ENCODE results near the gene ACTR5.

Gene ACTR5

DNA sequence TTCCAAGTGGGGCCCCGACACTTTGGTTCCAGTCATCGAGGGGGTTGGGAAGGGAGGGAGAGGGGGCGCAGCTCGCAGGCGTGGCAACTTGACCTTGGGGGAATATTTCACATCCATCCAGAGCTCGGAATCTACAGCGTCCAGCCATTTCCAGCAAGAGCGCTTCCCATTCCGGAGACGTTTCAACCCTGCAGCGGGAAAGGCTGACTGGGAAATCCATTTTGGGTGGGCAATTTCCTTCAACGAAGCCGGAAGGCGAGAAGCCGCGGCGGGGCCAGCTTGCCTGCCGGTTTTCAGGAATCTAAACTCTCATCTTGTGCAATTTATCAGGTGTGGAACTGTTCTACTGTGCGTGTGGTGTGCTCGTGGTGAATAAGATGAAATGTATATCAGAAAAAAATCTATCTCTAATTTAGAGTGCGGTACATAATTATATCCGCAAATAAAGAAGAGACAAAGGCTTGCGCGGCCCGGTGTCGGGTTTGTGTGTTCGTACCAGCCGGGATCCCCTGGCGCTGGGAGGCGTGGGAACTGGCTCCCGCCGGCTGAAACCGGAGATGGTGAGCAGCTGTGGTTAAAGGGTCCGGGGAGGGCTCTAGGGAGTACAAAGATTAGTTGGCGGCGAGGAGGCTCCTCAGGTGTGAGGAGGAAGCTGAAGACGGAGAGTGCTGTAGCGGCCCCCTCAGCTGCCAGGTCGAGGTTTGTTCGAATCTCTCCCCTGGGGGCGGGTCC is 19.2 kb upstream of the ACTR5 start:
- DNase-seq (ENCODE audit: extremely low read depth in 1 of 2, low read depth in 1 of 2), result no peak

DNA sequence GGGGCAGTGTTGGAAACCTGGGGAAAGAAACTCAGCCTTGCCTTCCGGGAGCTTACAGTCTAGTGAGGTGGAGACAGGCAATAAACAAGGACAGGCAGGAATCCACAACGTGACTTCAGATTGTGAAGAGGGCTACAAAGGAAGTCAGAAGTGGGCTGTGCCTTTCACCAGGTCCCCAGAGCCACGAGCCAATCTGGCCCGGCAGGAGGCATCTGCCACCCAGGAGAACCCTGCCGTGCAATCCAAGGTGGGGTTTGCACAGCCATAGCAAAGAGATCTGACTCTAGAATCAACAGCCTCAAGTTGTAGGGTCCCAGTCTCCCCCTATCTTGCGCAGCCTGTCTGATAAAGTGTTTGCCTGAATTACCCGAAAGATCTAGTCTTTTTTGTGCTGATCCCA is 18.5 kb upstream of the ACTR5 start:
- no peak for DNase-seq (ENCODE audit: extremely low read depth in 1 of 2, low read depth in 1 of 2)

DNA sequence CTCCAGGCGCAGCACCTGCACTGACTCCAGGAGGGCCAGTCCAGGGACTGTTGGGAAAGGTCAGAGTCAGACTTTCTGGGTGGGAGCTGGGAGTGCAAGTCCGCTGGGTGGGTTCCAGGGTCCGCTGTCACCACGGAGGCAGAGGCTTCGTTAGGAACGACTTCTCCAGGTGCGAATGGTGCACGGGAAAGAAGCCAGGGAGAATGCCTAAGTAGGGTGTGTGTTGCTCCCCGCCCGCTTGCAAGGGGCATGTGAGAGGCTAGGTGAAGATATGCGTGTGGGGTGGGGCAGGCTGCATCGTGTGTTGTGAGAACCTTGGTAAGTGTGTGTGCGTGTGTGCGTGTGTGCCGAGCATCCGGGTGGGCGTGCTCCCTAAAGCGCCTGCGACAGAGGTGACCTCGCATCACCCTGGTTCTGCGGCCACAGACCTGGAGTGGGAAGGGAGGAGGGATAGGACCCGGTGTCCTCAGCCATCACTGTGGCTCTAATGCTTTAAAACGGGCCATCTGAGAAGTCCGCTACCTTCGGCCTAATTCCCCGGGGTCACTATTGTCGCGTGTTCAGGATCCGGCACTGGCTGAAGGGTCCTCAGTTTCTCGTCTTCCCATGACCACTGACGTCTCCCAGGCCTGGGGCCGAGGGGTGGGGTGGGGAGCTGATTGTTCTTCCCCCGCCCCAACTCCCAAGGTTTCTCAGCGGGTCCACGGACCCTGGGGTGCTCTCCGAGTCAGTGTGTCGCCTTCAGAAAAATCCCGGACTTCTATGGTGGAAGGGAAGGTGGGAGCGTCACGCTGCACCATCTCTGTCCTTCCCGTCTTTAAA is 17.9 kb upstream of the ACTR5 start:
- DNase-seq (ENCODE audit: extremely low read depth in 1 of 2, low read depth in 1 of 2), result no peak

DNA sequence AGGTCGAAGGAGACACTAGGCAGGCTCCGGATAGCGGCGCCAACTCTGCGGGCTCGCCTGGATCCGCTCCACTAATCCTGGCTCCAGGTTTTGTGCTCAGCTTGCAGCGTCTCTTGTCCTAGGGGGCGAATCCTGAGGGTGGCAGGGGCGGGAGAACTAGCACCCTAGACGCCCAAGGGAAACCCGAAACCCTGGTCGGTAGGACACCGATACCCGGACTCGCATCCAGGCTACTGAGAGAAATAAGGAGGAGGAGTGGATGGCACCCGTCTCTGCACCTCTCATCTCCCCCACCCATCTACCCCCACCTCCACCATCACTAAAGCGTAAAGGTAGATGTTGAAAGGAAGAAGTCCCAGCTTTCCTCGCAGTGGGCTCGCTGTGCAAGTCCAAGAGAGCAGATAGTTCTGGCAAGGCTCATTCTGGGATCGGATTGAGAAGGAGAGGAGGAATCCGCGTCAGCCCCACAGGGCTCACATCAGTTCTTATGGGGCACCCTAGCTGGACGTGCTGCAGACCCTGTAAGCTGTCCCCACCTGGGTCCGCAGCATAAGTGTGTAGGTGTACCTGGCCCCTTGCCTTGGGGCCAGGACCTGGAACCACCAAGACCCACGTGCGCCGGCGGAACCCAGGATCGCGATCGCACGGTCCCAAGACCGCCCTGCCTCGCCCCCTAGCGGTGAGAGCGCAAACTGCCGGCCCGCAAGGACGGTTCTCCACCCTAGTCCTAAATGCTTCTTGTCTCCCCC is 17.1 kb upstream of the ACTR5 start:
- peak in 1 of 2 donors; percentile 69 for DNase-seq (ENCODE audit: extremely low read depth in 1 of 2, low read depth in 1 of 2)

DNA sequence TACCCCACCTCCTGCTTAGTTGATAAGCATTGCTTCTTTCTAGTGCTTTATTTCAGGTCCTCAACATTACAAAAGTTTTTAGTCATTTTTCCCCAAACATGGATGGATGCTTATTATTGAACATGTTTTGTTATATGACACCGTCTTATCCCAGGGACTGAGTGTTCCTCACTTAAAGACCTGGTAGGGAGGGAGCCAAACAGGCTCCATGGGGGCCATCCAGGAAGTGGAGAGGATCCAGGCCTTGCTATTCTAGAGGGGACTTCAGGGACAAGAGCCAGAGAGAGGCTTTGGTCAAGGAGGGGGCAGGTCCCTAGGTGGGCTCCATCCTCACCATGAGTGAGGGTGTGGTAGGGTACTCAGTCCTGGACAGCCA is 16.5 kb upstream of the ACTR5 start:
- DNase-seq (ENCODE audit: extremely low read depth in 1 of 2, low read depth in 1 of 2), result no peak

DNA sequence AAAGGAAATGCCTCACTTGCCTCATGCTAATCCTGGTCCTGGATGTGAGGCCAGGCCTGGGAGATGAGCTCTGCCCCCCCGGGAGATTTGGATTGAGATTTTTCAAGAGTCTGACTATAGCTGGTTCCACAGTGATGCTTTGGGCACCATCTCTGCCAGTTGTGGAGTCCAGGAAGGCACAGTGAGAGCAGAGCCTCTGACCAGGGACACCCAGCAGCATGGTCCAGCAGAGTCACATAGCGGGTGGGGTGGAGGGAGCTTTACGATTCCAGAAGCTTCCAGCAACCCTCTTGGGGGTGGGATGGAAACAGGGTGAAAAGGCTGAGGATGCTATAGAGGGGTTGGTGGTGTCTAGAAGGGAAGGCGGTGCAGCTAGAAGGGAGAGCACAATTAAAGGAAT is 15.3 kb upstream of the ACTR5 start:
- no peak for DNase-seq (ENCODE audit: extremely low read depth in 1 of 2, low read depth in 1 of 2)

DNA sequence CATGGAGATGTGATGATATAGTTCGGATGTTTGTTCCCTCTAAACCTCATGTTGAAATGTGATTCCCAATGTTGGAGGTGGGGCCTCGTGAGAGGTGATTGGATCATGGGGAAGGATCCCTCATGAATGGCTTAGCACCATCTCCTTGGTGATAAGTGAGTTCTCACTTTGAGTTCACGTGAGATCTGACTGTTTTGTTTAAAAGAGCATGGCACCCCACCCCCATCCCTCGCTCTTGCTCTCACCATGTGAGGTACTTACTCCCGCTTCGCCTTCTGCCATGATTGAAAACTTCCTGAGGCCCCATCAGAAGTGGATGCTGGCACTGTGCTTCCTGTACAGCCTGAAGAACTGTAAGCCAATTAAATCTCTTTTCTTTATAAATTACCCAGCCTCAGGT is 13.1 kb upstream of the ACTR5 start:
- DNase-seq (ENCODE audit: extremely low read depth in 1 of 2, low read depth in 1 of 2), result no peak

DNA sequence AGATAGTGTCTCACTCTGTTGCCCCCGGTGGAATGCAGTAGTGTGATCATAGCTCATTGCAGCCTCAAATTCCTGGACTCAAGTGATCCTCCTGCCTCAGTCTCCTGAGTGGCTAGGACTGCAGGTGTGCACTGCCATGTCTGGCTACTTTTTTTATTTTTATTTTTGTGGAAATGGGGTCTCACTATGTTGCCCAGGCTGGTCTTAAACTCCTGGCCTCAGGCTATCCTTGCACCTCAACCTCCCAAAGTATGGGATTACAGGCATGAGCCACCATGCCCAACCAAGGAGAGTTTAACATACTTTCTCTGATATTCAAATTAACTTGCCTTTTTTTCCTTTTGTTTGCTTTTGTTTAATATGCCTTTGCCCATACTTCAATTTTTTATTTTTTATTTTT is 10.4 kb upstream of the ACTR5 start:
- DNase-seq (ENCODE audit: extremely low read depth in 1 of 2, low read depth in 1 of 2), result no peak

DNA sequence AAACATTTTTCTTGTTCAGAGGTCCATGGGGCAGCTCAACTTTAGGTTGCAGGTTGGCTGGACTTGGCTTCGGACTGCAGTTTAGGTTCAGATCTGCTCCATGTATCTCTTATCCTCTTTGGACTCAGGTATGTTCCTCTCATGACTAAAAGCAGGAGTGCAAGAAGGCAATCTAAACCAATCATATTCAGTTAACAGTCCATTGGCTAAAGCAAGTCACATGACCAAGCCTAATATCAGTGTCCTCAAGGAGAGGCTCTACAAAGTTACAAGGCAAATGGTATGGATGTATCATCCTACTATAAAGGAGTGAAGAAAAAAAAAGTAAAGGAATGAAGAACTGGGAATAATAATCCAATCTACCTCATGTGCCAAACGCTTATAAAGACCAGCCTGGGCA is 2.5 kb upstream of the ACTR5 start:
- no peak for DNase-seq (ENCODE audit: extremely low read depth in 1 of 2, low read depth in 1 of 2)

DNA sequence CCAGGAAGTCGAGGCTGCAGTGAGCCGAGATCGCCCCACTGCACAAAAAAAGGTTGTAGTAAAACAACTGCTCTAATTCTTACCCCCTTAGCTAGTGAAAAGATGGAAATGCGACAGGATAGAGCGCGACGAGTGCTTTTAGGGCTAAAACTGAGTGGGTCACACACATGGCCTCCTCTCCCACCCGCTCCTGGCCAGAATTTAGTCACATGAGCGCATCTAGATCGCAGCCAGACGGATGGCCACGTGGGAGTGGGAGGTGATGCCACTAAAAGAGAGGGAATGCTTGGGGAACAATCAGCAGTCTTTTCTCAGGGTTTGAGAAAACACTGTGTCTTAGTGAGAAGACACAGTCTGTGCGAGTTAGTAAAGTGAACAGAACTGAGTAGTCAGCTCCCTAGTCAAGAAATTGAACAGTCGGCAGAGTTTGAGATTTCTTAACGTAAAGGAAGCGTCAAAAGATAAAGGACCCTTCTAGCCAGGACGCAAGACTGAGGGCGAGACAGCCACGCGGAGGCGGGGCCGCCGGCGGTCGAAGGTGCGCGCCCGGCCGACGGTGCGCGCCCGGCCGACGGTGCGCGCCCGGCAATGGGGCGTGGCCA is 664 bp upstream of the ACTR5 start:
- no peak for DNase-seq (ENCODE audit: extremely low read depth in 1 of 2, low read depth in 1 of 2)

DNA sequence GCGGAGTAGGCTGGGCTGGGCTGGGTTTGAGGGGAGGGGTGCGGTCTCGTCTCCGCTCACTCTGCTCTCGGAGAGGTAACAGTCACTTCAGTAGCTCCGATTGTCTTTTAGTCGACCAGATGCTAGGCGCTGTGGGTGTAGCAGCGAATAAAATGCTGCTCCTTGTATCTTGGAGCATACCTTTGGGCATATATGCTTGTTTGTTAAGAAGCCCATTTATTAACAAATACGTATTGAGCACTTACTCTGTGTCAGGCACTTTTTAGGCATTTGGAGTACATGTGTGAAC is 545 bp downstream of the ACTR5 start:
- DNase-seq (ENCODE audit: extremely low read depth in 1 of 2, low read depth in 1 of 2), result peak in 1 of 2 donors; percentile 35

DNA sequence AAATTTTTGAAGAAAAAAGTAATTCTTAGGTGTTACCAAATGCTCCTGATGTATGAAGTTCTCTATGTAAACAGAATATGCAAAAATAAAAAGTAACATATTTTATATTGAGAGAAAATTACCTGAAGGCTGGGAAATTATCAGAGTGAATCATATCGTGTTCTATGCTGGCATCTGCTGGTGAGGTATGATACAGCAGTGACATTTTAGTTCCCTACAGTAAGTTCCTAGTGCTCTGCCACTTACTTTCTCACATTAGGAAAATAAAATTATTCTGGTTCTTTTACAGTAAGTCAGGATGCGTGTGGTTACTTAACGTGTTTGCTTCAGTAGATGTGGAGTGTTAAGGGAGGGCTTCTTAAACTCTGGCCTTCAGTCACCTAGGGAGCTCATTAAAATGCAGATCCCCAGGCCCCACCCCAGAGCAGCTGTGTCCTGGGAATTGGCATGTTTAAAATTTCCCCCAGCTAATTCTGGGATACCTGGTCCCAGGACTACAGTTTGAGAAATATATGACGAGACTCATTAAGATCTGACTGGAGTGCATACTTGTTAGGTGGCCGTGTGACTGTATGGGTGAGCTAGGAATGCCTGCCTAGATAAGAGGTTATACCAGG is 3.2 kb downstream of the ACTR5 start:
- DNase-seq (ENCODE audit: extremely low read depth in 1 of 2, low read depth in 1 of 2), result no peak

DNA sequence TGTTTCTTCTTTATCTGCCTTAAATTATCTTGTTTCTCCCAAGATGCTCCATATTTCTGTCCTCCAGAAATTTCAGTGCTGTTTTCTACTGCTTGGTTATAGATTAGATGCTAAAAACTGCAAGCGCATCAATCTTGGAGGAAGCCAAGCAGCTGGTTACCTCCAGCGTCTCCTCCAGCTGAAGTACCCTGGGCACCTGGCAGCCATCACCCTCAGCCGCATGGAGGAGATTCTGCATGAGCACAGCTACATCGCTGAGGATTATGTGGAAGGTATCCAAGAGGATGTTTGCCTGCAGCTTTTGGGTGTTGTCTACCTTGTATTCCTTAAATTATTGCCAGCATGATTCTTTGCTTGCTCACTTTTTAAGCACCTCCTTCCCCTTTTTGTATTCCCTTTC is 3.8 kb downstream of the ACTR5 start:
- no peak for DNase-seq (ENCODE audit: extremely low read depth in 1 of 2, low read depth in 1 of 2)

DNA sequence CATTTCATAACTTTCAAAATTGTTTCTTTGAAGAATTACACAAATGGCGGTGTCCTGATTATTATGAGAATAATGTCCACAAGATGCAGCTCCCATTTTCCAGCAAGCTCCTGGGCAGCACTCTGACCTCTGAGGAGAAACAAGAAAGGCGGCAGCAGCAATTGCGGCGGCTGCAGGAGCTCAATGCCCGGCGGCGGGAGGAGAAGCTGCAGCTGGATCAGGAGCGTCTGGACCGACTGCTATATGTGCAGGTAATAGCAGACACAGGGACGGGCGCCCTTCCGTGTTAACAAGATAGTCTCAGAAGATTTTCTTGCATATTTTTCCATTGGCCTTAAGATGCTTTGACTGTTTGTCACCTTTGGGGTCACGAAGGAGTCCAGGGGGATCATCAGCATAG is 6.7 kb downstream of the ACTR5 start:
- DNase-seq (ENCODE audit: extremely low read depth in 1 of 2, low read depth in 1 of 2), result no peak

DNA sequence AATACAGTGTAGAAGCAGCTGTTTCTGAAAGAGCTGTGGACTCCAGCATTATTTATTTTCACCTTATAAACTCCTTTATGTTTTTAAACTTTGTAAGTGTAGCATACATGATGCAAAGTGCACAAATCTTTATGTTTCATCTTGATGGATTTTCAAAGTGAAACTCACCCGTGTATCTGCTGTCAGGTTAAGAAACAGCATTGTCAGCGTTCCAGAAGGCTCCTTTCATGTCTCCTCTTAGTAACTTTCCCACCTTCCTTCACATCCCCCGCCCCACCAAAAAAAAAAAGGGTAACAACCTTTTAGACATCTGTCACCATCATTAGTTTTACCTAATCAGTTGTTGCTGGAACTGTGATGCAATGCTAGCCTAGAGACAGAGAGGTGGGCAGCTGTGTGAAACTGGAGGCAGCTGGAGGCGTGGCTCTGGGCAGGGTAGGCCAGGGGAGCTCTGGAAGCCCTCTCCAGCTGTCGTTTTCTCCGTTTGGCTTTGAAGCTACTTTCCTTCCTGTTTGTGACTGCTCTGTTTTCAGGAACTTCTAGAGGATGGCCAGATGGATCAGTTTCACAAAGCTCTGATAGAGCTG is 7.2 kb downstream of the ACTR5 start:
- DNase-seq (ENCODE audit: extremely low read depth in 1 of 2, low read depth in 1 of 2), result no peak

DNA sequence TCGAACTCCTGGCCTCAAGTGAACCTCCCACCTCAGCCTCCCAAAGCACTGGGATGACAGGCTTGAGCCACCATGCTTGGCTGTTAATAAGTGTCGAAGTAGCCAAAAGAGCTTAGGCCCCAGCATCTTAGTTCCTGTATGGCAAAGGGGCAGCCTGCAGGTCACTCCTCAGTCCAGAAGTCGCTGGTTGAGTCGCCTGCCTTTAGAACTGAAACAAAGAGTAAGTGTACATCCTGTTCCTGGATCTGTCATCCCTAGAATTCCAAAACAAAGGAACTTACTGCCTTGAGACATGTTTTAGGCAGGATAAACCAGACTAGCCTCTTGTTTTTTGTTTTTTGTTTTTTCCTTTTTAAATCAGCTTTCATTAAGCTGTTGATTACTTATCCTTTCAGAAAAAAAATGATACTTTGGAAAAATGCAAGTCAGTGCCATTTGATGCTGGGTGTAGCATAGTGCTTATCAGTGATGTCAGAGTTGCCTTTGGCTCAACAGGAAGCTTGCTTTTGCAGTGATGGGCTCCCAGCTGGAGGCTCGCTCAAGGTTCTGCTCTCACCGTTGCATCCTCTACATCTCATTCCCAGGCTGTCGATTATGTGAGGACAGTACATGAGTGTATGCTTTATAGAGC is 9.0 kb downstream of the ACTR5 start:
- DNase-seq (ENCODE audit: extremely low read depth in 1 of 2, low read depth in 1 of 2), result no peak

DNA sequence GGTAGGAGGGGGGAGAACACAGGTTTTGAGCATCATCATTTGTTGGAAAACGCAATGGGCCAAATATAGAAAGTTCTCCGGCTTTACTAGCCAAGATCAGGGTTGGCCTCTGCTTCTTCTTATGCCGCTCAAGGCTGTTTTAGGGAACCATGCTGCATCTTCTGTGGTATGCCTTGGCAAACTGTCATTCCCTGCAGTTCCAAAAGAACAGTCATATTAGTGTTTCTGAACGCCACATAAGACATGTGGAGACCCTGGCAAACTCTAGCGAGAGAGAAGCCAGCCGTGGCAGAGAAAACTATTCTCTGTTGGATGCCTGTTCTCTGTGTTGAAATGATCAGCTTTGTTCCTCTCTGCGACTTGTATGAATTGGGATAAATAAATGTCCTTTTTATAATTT is 10.8 kb downstream of the ACTR5 start:
- no peak for DNase-seq (ENCODE audit: extremely low read depth in 1 of 2, low read depth in 1 of 2)

DNA sequence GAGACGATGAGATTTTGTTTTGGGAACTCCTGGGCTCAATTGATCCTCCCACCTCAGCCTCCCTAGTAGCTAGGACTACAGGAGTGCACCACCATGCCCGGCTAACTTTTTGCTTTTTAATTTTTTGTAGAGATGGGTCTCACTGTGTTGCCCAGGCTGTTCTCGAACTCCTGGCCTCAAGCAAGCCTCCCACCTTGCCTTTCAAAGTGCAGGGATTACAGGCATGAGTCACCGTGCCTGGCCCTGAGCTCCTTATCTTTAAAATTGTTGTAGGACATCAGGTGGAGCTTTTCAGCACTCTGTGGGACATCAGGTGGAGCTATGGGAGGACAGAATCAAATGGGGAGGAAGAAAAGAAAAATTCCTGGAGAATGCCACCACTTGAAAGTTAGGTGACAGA is 12.7 kb downstream of the ACTR5 start:
- no peak for DNase-seq (ENCODE audit: extremely low read depth in 1 of 2, low read depth in 1 of 2)

DNA sequence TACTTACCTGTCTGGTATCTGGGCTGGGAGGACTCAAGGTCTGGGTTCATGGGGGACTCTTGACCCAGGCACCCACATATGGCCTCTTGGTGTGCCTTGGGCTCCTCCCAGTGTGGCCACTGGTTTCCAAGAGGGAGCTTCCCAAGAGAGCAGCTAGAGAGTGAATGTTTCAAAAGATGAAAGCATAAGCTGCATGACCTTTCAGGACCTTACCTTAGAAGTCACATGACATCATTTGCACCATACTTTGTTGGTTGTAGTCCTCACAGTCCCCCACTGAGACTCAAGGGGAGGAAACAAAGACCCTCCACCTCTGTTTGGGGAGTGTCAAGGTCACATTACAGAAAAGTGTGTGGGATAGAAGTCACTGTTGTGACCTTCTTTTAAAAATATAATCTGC is 13.9 kb downstream of the ACTR5 start:
- DNase-seq (ENCODE audit: extremely low read depth in 1 of 2, low read depth in 1 of 2), result no peak

DNA sequence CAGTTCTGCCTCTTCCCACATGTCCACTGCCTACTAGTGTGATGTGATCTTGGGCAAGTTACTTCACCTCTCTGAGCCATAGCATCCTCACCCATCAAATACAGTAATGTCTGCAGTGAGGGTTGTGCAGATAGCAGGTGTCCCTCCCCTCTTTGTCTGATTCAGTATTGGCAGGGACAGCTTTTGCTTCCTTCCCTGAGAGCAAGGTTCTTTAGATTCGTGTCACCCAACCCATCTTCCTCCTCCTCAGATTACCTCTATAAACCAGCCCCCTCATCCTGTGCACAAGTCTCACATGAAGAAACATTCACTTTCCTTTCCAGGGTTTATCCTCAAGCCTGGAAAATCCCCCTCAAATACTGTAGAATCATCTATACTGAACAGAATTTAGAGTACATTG is 15.4 kb downstream of the ACTR5 start:
- no peak for DNase-seq (ENCODE audit: extremely low read depth in 1 of 2, low read depth in 1 of 2)
